ENCODE results near the gene EEF1AKMT3. TPM values are rescaled to one million over a fixed set of nuclear protein-coding genes. Genes with fewer than 3 reads are reported as not detected.

Gene EEF1AKMT3
- total RNA-seq, 2 donors from 2014 or later: 3.7 to 5.8 TPM

DNA sequence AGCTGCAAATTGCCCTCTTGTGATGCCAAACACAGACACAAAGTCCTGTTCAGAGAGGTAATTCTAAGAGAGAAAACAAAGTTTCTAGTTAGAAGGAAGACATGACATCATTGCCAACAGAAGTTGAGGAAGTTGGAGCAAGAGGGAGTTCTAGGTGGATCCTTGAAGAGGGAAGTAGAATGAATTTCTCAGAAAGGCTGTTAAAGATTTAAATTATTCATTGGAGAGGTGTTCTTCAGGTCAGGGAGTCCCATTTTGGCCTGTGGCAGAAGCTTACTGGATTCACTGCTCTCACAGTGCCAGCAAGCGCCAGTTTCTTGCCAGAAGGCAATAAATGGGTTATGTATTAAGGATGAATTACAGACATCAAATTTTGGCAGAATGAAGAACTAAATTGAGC, 25.5 kb downstream of the EEF1AKMT3 start:
- Histone ChIP-seq H3K9ac (ENCODE audit: extremely low read depth, low read length, poor library complexity, severe bottlenecking) (no peak overlapping the region), H3K27me3 (ENCODE audit: control insufficient read depth, insufficient read depth, low read length, poor library complexity, severe bottlenecking) (no peaks in the 10 kb centered on the region), H3K27ac (ENCODE audit: low read depth, low read length) (no peak overlapping the region), H3K36me3 (ENCODE audit: control insufficient read depth, insufficient read depth, low read length) (peaks cover 64% of the 10 kb centered on the region), H3K4me1 (ENCODE audit: control insufficient read depth, insufficient read depth, low read length) (no peaks in the 10 kb centered on the region), H3K9me3 (ENCODE audit: control insufficient read depth, low read length) (no peaks in the 10 kb centered on the region), H3K4me3 (ENCODE audit: low read length) (no peak overlapping the region)
- no peak for DNase-seq
- Mint-ChIP-seq H3K4me1 (no peaks in the 10 kb centered on the region), H3K27ac (peak overlapping the region; percentile 20), H3K4me3 (no peak overlapping the region), H3K27me3 (ENCODE audit: insufficient read depth) (no peaks in the 10 kb centered on the region), H3K9me3 (no peaks in the 10 kb centered on the region), H3K36me3 (ENCODE audit: low read depth) (peaks cover 36% of the 10 kb centered on the region)
- TF ChIP-seq, protein P1, sequence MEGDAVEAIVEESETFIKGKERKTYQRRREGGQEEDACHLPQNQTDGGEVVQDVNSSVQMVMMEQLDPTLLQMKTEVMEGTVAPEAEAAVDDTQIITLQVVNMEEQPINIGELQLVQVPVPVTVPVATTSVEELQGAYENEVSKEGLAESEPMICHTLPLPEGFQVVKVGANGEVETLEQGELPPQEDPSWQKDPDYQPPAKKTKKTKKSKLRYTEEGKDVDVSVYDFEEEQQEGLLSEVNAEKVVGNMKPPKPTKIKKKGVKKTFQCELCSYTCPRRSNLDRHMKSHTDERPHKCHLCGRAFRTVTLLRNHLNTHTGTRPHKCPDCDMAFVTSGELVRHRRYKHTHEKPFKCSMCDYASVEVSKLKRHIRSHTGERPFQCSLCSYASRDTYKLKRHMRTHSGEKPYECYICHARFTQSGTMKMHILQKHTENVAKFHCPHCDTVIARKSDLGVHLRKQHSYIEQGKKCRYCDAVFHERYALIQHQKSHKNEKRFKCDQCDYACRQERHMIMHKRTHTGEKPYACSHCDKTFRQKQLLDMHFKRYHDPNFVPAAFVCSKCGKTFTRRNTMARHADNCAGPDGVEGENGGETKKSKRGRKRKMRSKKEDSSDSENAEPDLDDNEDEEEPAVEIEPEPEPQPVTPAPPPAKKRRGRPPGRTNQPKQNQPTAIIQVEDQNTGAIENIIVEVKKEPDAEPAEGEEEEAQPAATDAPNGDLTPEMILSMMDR (conservative IDR thresholded peaks at IDR 0.05): no peak
- WGBS, 2 experiments (ENCODE audit: insufficient coverage in 1 of 2, insufficient read length in 1 of 2): 94 to 100% methylated on average over 1 of the region's 1 CpG

DNA sequence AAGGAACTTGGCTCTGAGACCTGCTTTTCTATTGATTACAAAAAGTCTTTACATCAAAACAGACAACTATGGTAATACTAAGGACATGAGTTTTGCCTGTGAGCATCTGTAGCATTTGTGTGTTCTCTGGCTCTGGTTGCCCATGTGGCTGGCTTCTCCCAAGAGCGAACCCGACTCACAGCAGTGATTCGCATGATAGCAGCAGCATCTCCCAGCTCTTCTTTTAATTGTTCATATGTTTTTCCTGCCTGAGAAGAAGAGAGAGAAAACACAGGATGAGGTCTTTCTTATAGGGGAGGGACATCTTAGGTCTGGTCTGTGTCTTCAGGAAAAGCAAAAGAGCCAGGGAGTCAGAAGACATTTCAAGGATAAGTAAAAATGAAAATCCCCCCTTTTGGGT, 28.6 kb downstream of the EEF1AKMT3 start:
- Mint-ChIP-seq H3K27ac (no peak overlapping the region), H3K36me3 (ENCODE audit: low read depth) (peaks cover 33% of the 10 kb centered on the region), H3K4me3 (no peak overlapping the region), H3K9me3 (no peaks in the 10 kb centered on the region), H3K4me1 (no peaks in the 10 kb centered on the region), H3K27me3 (ENCODE audit: insufficient read depth) (no peaks in the 10 kb centered on the region)
- Histone ChIP-seq H3K9ac (ENCODE audit: extremely low read depth, low read length, poor library complexity, severe bottlenecking) (no peak overlapping the region), H3K4me3 (ENCODE audit: low read length) (no peak overlapping the region), H3K4me1 (ENCODE audit: control insufficient read depth, insufficient read depth, low read length) (no peaks in the 10 kb centered on the region), H3K9me3 (ENCODE audit: control insufficient read depth, low read length) (no peaks in the 10 kb centered on the region), H3K27me3 (ENCODE audit: control insufficient read depth, insufficient read depth, low read length, poor library complexity, severe bottlenecking) (no peaks in the 10 kb centered on the region), H3K27ac (ENCODE audit: low read depth, low read length) (no peak overlapping the region), H3K36me3 (ENCODE audit: control insufficient read depth, insufficient read depth, low read length) (peaks cover 50% of the 10 kb centered on the region)
- TF ChIP-seq, protein P1 (conservative IDR thresholded peaks at IDR 0.05): no peak
- 97 to 100% methylated on average over 1 to 3 of the region's 3 CpGs for WGBS, 2 experiments (ENCODE audit: insufficient coverage in 1 of 2, insufficient read length in 1 of 2)
- DNase-seq: no peak

DNA sequence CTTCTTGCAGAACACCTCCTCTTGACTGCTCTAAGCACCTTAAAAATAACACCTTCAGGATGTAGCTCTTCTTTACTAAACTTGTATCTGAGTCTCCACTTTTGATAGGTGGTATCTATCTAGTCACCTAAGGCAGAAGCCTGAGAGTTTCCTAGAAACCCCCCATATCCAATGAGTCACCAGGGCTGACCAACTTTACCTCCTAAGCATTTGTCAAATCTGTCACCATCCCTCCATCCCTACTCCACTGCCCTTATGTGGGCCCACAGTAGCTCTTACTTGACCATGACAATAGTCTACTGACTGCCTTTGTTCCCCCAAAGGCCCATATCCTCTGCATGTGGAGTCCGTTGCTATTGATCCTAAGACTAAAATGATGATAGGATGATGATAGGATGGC, 30.2 kb downstream of the EEF1AKMT3 start:
- Mint-ChIP-seq H3K4me3 (no peak overlapping the region), H3K27me3 (ENCODE audit: insufficient read depth) (no peaks in the 10 kb centered on the region), H3K36me3 (ENCODE audit: low read depth) (peaks cover 21% of the 10 kb centered on the region), H3K9me3 (no peaks in the 10 kb centered on the region), H3K27ac (no peak overlapping the region), H3K4me1 (no peaks in the 10 kb centered on the region)
- Histone ChIP-seq H3K36me3 (ENCODE audit: control insufficient read depth, insufficient read depth, low read length) (peaks cover 37% of the 10 kb centered on the region), H3K9ac (ENCODE audit: extremely low read depth, low read length, poor library complexity, severe bottlenecking) (no peak overlapping the region), H3K27ac (ENCODE audit: low read depth, low read length) (no peak overlapping the region), H3K27me3 (ENCODE audit: control insufficient read depth, insufficient read depth, low read length, poor library complexity, severe bottlenecking) (no peaks in the 10 kb centered on the region), H3K9me3 (ENCODE audit: control insufficient read depth, low read length) (no peaks in the 10 kb centered on the region), H3K4me3 (ENCODE audit: low read length) (no peak overlapping the region), H3K4me1 (ENCODE audit: control insufficient read depth, insufficient read depth, low read length) (no peaks in the 10 kb centered on the region)
- DNase-seq: no peak
- TF ChIP-seq, protein P1 (conservative IDR thresholded peaks at IDR 0.05): no peak
- WGBS, 2 experiments (ENCODE audit: insufficient coverage in 1 of 2, insufficient read length in 1 of 2): 82% methylated on average over 1 of the region's 1 CpG; no CpG with 5 or more reads in 1 of the 2 experiments

Measured in endodermal cell (in vitro differentiated cells).